Thoracic aorta (tissue), 2 donors: ENCODE data around the gene POLQ. TPM values are rescaled to one million over a fixed set of nuclear protein-coding genes. Genes with fewer than 3 reads are reported as not detected.
"Not testable (repeated sequence)": the region's sequence is repeated elsewhere in the genome, so short reads cannot be mapped to it uniquely, and the experiment has no call there.

ENCODE experiments used
- ATAC-seq: fragments of 150-250 bp; one replicate; pipeline ENCODE4 v1.8.0; 2017; ENCODE audit warnings: low read depth; ENCODE audit not compliant: insufficient number of reproducible peaks, low FRiP score
- DNase-seq: peaks from one replicate; pipeline ENCODE4 v3.0.0-alpha.2; 2020; ENCODE audit warnings: low spot score
- H3K27ac ChIP-seq, 2 donors: fragments of 200-600 bp; sonication (generic); 1 replicate in 1 of 2; 2 replicates in 1 of 2; pipeline ENCODE4 v1.5.1; 2016; ENCODE audit warnings: mild to moderate bottlenecking in 2 of 2, moderate library complexity in 2 of 2
- H3K27me3 ChIP-seq: fragments of 200-600 bp; sonication (generic); replicated peaks from 2 replicates; pipeline ENCODE4 v1.6.0; 2016; ENCODE audit warnings: mild to moderate bottlenecking; ENCODE audit not compliant: insufficient read depth
- H3K36me3 ChIP-seq: fragments of 200-600 bp; sonication (generic); one replicate; pipeline ENCODE4 v1.5.1; 2016
- H3K4me1 ChIP-seq, 2 donors: fragments of 200-600 bp; sonication (generic); 1 replicate in 1 of 2; 2 replicates in 1 of 2; pipeline versions ENCODE4 v1.5.1 to v1.6.0; 2016; ENCODE audit warnings: low read depth in 2 of 2, mild to moderate bottlenecking in 1 of 2; ENCODE audit not compliant: control insufficient read depth in 1 of 2
- H3K4me3 ChIP-seq: fragments of 200-600 bp; sonication (generic); 2 replicates; pipeline ENCODE4 v1.5.1; 2016; ENCODE audit warnings: mild to moderate bottlenecking
- H3K9me3 ChIP-seq: fragments of 200-600 bp; sonication (generic); 2 replicates; pipeline ENCODE4 v1.5.1; 2016
- CTCF ChIP-seq: fragments of 200-600 bp; sonication (generic); IDR thresholded peaks from one replicate; pipeline ENCODE4 v1.5.1; 2019; ENCODE audit warnings: antibody characterized with exemption
- total RNA-seq, 2 donors: library from RNA; depleted of rRNA; stranded (reverse); fragments of >200 nt; gene quantifications; one replicate each; pipeline versions ENCODE4 v1.1.0 to v1.2.3, GENCODE V29; 2016

Gene POLQ
- total RNA-seq, 2 donors from 2014 or later = 0.42 to 0.68 TPM

GRCh38 chr3:121467085-121467484, 78.7 kb downstream of the POLQ start:
- no peaks in the 10 kb centered on the region for H3K4me1 ChIP-seq
- ATAC-seq (no peak), DNase-seq (no peak)
- no peak overlapping the region for H3K4me3 ChIP-seq
- H3K36me3 ChIP-seq = no peaks in the 10 kb centered on the region
- no peak for TF ChIP-seq CTCF
- no peaks in the 10 kb centered on the region for H3K9me3 ChIP-seq
- H3K27ac ChIP-seq = no peak overlapping the region
- H3K27me3 ChIP-seq = no peaks in the 10 kb centered on the region

GRCh38 chr3:121463745-121464144, 82.0 kb downstream of the POLQ start:
- Histone ChIP-seq H3K4me1 (no peaks in the 10 kb centered on the region), H3K9me3 (no peaks in the 10 kb centered on the region), H3K27me3 (no peaks in the 10 kb centered on the region), H3K4me3 (no peak overlapping the region), H3K27ac (no peak overlapping the region), H3K36me3 (no peaks in the 10 kb centered on the region)
- ATAC-seq (no peak), DNase-seq (no peak)
- no peak for TF ChIP-seq CTCF

GRCh38 chr3:121462565-121462964, 83.2 kb downstream of the POLQ start:
- H3K9me3 ChIP-seq = no peaks in the 10 kb centered on the region
- H3K4me1 ChIP-seq = no peaks in the 10 kb centered on the region
- ATAC-seq (no peak), DNase-seq (no peak)
- no peak overlapping the region for H3K27ac ChIP-seq
- TF ChIP-seq CTCF = no peak
- no peak overlapping the region for H3K4me3 ChIP-seq
- H3K27me3 ChIP-seq = no peaks in the 10 kb centered on the region
- no peaks in the 10 kb centered on the region for H3K36me3 ChIP-seq

- H3K4me3 ChIP-seq, H3K9me3 ChIP-seq, H3K27me3 ChIP-seq, ATAC-seq, H3K4me1 ChIP-seq, H3K36me3 ChIP-seq, H3K27ac ChIP-seq, DNase-seq: not testable (repeated sequence)
Observed at GRCh38 chr3:121451752-121452151, 94.0 kb downstream of the POLQ start.

GRCh38 chr3:121443456-121443855, 102.3 kb downstream of the POLQ start:
- Histone ChIP-seq H3K27ac (no peak overlapping the region), H3K27me3 (no peaks in the 10 kb centered on the region), H3K36me3 (no peaks in the 10 kb centered on the region), H3K4me3 (no peak overlapping the region), H3K4me1 (no peaks in the 10 kb centered on the region), H3K9me3 (no peaks in the 10 kb centered on the region)
- TF ChIP-seq CTCF = no peak
- ATAC-seq (no peak), DNase-seq (no peak)

GRCh38 chr3:121436641-121437040, 109.1 kb downstream of the POLQ start:
- Histone ChIP-seq H3K27ac (no peak overlapping the region), H3K36me3 (no peaks in the 10 kb centered on the region), H3K4me1 (no peaks in the 10 kb centered on the region), H3K9me3 (no peaks in the 10 kb centered on the region), H3K27me3 (no peaks in the 10 kb centered on the region), H3K4me3 (no peak overlapping the region)
- TF ChIP-seq CTCF = no peak
- ATAC-seq (no peak), DNase-seq (no peak)
